GM21529 (cell line): ENCODE results near the gene CHST14.

Experiments
- ATAC-seq: cut with Tn5 transposase; IDR thresholded peaks from one replicate; pipeline ENCODE4 v1.9.1; 2021; ENCODE audit not compliant: unreplicated experiment

CHST14 gene, protein sequence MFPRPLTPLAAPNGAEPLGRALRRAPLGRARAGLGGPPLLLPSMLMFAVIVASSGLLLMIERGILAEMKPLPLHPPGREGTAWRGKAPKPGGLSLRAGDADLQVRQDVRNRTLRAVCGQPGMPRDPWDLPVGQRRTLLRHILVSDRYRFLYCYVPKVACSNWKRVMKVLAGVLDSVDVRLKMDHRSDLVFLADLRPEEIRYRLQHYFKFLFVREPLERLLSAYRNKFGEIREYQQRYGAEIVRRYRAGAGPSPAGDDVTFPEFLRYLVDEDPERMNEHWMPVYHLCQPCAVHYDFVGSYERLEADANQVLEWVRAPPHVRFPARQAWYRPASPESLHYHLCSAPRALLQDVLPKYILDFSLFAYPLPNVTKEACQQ

DNA sequence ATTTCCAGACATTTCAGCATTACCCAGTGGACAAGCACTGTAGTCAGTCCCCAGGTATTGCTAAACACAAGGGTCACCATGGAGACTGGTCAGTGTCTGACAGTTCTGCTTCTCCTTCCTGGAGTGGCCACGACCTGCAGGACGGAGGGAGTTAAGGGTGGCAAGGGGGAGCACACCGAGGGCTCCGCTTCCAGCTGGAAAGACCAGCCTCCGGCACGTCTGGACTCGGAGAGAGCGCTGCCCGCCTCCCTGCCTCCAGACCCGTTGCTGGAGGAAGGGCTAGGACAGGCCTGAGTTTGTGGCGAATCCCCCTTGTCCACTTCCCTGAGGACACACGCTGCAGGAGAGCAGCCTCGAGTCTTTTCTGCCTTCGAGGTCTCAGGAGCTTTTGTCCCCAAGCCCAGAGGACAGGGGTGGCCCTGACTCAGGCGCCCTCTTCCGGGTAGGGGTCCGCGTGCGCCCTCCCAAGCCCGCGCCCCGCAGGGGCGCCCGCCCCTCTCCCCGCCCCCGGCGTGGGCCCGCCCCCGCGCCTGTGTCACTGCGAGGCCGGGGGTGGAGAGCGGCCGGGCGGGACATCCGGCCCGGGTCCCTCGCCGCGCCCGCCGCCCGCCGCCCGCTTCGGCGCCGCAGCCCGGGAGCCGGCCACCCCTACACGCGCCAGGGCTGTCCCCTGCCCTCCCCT lies at the start of gene CHST14:
TSS of gene CHST14 (plus strand) at position 562 of the 682 bp plus-strand sequence. CDS start 230 bp downstream, outside the sequence.
- peak; percentile 63 for ATAC-seq

DNA sequence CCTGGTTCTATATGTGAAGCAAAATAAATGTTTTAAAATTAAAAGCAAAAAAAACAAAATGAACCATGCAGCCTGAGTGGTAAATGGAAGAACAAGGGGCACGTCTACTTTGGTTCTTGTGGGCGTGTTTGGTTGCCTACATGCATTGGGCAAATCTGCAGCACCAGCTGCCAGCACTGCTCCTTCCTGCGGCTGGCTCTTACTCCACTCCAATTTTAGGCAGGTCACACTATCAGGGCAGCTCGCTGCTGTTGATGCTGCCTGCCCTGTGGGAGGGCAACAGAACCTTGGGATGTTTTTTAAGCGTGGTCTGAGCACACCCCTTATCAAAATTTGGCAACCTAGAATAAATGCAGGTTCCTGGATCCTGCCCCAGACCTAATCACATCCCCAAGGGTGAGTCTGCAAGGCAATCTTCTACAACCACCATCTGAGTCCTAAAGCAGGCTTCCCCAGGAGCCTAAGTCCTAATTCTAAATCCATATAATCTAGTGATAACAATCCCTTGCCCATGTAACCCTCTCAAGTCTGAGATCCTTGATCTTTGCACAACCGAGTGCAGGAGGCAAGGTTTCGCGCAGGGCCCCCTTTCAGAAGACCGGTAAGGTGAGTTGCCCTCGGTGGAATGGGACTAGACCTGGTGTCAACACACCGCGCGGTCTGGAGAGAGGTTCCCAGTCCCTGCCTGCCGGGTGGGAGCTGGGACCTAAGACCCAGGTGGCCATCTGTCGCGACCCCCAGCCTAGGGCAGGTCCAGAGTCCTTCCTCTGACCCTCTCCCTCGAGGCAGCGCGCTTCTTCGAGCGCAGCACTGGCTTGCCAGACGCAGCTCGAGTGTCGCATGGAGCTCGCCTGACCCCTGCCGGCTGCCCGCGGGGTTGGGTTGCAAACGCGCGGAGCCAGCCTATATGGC lies 49.3 kb upstream of the CHST14 start:
- peak; percentile 82 for ATAC-seq

DNA sequence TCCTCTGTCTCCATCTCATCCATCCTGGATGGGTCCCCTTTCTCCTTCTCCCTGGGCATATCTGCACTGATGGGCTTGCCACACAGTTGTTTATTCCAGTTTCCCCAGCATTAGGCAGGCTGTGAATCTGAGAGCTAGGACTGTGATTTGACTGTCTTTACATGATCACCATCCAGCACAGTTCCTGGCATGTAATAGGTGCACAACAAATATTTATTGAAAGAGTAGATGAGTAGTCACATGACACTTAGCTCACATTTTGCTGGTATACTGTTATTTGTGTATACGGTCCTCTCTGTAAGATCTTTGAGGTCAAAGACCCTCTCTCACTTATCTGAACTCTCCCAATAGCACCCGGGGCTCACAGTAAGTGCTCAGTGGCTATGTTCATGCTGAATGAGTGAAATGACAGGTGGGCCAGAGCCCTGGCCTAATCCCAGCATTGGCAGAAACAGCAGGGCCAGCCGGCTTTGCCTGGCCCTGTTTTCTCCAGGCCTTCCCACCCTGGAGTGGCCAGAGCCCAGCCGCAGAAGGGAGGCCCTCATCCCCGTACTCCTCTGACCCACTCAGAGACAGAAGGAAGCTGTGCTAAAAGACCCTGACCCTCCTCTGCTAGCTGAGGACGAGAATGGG lies 46.2 kb upstream of the CHST14 start:
- ATAC-seq: no peak

DNA sequence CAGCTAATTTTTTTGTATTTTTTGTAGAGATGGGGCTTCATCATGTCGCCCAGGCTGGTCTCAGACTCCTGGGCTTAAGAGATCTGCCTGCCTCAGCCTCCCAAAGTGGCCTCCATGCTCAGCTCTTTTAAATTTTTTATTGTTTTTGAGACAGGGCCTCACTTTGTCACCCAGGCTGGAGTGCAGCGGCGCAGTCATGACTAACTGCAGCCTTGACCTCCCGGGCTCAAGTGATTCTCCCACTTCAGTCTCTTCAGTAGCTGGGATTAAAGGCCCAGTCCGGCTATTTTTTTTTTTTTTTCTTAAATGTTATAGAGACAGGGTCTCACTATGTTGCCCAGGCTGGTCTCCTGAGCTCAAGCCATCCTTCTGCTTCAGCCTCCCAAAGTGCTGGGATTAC lies 45.1 kb upstream of the CHST14 start:
- no peak for ATAC-seq

DNA sequence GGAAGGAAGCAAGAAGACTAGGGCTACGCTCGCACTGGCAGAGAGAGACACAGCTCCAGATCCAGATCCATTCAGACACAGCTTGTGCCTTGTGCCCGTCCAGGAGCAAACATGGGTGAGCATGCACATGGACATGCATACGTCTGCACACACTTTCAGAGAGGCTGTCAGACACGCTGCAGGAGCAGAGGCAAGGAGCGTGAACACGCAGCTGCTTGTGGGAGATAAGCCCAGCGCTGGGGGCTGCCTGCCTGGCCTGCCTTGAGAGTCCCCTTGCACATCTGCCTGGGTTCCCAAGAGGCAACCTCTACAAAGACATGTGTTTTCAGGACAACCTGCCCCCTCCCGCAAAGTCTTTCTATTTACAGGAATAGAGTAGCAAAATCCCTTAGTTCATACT lies 43.6 kb upstream of the CHST14 start:
- no peak for ATAC-seq

DNA sequence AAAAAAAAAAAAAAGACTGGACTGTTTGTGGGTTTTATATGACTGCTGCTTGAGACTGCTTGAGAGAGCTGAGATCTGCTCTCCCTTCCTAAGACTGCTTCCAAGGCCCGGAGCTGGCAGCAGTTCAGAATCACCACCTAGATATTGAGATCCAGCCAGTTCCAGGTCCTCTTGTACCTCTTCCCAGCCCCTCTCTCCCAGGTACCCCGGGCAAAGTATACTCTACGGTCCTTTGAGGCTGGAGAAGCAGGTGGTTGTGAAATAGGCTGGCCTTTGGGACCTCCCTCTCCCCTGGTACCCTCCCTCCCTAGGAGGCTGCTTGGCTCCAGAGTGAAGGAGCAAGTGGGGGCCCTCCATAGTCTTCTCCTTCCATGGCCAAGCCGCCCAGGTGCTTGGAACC lies 42.6 kb upstream of the CHST14 start:
- ATAC-seq: no peak

DNA sequence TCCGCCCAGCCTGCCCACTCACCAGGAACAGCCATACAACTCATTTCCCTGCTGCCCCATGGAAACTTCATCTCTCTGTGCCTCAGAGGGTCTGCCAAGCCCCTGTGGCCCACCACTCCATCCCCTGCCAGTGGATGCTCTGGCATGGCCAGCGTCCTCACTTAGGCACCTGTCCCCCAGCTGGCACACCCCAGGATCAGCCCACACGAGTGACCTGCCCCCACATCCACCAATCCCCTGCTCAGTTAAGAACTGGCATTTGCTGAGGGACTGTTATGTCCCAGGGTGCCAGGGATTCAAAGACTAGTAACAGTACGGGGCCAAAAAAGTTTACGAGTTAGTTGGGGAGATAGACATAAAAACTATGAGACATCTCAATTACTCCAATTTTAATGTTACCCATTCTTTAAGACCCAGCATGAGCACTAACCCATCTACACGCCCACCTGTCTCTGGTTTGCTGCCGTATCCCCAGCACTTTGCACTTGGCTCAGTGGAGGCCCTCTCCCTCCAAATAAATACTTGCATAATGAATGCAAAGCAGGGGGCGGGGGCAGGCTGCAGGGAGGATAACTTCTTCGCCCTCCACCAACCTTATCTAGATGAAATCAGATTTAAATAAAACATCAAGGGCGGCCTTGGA lies 41.6 kb upstream of the CHST14 start:
- ATAC-seq: no peak

DNA sequence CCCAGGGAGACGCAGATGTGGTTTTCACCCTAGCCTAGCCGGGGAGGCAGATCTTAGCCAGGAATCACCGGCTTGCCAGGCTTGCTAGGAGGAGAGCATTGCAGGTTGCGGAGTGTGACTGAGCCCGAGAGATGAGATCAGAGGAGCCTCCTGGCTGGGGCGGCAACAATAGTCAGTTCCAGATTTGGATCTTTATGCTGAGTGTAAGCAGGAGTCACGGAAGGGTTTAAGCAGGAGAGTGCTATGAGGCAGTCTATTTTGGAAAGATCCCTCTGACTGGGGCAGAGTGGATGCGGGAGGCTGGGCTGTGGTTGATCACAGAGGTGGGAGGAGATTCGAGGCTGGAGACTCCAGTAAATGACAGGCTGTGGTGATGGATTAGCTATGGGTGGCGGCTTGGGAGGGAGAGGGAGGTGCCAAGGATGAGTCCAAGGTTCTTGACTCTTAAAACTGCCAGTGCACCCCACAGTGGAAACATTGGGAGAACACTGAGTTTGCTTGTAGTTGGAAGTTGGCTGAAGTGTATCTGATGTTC lies 40.4 kb upstream of the CHST14 start:
- no peak for ATAC-seq

DNA sequence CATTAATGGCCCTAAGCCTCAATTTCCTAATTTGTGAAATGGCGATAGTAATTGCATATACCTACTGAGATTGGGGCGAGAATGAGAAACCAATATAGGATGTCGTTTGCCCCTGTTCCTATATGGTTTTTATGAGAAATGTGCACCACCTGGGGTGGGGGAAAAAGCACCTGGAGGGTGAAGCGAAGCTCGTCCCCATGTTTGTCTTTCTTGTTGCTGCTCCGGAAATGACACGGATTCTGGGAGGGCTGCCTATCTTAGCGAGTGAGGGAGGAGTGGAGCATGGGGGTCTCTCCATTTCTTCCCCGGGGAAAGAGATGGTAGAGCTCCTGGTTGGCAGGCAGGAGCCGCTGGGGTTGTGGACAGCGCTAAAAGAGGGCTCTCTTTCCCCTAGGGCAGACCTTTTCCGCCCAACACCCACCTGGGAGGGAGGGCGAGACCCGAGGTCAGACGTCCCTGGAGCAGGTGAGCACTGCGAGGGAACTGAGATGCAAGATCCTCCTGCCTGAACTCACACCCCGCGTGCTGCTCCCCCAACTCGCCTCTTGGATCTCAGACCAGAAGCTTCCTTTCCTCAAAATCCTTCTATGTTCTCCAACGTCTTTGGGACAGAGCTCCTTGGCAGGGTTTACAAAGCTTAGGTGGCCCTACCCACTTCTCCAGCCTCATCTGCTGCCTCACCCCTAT lies 35.6 kb upstream of the CHST14 start:
- no peak for ATAC-seq

DNA sequence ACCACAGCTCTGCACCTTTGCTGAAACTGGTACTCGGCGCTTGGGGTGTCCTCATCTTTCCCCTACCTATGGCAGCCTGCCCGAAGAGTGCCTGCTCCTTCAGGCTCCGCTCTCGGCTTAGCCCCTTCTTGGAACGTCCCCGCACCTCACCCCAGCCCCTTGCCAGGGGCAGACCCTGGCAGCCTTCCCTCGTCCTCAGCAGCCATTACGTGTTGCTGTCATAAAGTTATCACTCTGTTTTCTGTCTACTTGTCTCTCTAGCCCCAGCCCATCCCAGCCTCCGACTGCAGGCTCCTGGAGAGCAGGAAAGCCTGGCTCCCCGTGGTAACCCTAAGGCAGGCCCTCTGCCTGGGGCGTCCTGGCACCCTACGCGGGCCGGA lies 35.1 kb upstream of the CHST14 start:
- no peak for ATAC-seq

DNA sequence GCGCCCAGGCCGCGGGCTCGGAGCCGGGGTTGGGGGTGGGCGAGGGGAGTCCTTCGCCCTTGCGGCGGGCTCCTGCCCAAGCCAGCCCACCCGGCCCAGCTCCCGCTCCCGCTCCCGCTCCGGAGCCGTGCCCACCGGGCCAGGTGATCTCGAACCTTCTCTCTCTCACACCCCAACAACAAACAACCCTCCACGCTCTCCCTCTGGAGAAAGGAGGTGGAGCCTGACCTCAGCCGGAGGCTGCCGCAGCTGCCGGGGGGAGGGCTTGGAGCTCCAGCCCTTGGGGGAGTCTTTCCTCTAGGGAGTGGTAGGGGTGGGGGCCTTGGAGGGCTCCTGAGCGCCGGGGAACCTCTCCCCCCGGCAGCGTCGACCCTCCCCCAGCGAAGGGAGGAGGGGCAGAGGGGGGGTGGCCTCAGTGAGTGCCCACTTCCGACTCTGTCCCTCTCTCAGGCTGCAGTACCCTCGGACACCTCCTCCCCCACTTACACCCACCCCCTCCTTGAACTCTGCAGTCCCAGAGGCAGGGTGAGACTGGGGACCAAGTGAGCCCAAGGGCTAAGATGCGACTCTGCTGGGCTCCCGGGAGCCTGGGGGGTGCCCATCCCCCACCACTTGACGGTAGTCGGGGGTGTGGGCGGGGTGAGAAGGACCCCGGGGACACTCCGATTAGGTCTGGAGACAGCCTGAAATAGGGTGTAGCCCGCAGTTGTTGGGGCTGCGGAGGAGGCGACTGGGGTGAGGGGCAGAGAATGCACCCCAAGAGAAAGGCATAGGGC lies 34.5 kb upstream of the CHST14 start:
- no peak for ATAC-seq

DNA sequence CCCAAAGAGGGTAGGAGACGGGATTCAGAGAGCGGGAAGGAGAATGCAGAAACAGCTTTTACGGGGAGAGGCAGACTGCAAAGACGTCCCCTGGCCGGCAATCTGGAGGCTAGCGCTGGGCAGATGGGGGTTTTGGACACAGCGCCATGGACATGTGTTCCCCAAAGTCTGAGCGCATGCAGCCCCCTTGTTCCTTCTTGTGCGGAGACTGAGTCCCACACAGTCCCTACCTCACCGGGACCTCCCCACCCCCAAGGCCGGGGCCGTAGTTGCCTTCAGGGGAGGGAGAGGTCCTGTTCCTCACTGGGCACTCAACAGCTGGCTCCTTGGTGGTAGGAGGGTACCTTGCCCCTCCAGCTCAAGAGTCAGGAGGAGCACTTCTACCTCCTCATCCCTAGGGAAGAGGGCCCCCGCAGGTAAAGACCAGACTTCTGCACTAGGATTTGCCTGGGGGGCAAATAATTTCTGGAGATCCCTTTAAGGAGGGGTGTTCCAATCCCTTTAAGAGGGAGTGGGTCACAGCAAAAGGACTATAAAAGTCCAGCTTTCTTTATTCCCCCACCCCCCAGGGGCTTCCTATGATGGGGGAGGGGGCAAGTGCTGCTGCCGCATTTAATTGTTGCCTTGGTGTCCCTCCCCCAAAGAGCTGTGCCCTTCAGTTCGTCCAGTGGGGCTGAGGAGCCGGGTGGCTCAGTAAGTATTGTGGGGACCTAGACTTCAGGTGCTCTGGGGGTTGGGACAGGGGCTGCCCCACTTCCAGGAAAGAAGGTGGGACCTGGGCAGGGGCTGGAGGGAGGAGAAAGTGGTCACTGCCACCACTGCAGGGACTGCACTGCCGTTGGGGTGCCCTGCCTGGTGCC lies 33.7 kb upstream of the CHST14 start:
- ATAC-seq: no peak

DNA sequence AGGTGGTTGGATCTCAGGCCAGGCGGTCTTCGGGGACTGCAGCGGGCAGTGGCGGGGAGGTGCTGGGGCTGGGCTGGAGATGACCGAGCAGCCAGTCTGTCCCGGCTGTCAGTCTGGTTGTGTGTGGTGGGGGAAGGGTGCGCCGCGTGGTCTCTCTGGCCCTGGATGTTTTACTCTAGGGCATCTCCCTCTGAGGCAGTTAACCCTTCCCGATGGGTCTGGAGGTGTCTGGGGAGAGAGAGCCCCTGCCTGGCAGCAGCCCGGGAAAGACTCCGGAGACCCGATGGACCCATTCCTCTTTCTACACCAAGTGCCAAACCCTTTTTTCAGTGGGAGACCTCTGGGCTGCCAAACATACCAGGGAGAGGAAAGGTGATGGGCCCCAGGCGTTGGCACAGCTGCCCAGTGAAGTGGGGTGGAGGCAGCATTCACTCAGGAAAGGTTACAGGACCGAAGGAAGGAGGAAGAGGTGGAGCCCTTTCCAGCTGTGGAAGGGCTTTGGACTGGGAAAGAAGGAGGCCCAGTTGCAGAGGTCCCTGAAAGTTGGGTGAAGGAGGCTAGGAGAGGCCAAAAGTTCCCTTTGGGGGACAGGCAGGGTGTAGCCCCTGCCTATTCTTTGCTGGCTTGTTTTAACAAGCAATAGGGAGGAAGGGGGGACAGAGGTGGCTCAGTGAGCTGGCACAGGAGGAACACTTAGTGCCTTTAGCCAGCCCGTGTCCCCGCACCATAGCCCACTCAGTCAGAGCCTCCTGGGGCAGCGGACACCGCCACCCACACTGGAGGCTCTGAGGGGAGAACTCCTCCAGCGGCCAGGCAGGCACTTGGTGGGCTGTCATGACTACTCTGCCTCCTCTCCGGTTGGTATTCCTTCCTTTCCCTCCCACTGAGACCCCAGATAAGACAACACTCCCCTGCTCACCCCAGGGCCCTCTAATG lies 32.8 kb upstream of the CHST14 start:
- ATAC-seq: no peak

DNA sequence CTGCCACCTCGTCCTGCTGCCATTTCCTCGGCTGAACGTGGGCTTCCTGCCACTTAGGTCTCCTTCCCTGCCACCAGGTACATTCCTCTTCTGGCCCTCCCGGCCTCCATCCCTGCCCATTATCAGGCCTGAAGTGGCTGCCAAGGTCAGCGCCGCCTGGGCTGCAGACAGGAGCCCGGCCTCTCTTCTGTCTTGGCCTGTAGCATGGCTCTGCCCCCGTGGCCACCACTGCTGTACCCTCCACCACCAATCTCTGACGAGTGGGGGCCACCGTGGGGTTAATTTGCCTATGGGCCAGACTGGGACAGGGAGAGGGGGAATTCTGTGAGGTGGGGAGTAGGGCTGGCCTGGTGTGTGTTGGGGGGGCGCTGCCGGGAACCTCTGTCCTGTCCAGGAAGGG lies 32.1 kb upstream of the CHST14 start:
- no peak for ATAC-seq

DNA sequence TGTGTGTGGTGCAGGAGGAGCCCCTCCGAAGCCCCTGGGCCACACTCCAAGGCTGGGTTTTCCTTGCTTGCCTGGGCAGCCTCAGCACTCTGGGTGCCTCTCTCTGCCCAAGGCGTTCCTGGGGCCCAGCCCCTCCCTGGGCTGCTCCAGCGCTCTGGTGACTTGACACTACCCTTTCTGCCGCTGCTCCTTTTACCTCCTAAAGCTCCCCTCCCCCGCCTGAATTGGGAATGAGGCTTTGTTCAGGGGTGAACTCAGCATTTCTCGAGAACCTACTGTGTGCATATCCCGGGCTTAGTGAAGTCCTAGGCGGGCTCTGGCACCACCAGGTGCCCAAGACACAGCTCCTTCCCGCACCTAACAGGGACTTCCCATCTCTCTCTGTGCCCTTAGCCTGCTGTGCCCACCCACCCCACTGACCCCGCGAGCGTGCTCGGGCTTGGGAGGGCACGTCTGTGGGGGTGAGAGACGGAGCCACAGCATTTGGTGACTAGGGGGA lies 31.3 kb upstream of the CHST14 start:
- ATAC-seq: no peak

DNA sequence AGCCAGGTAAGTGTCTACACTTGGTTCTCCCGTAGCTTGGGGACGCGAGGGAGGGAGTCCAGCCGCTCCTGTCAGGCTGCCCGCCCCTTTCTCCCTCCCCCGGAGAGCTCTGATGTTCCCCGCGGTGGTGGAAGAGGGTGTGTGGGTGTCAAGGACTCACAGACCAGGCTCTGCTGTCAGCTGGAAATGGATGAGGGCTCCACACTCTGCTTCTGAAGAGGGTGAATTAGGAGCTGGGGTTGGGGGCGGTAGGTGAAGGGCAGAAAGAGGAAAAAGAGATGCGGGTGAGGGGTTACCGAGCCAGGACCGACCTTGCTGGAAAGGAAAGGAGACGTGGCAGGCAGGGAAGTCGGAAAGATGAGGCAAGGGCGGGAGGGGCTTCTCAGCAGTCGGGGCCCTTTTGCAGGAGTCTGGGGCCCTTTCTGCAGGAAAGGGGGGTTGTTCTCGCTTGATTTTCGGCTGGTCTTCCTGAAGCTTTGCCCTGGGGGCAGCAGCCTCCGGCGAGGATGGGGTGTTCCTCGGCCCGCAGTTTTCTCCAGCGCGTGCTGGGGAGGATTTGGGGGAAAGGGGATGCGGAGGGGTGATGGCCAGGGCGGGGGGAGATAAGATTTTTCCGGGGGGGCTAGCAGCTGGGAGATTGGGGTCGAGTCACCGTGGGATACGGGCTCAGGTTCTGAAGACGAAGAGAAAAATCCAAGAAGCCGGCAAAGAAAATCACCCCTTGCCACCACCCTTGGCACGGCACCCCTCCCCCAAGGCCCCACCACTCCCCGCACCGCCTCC lies 30.6 kb upstream of the CHST14 start:
- ATAC-seq: no peak
